SK-N-SH (cell line): ENCODE results near the gene JPH3. TPM values are rescaled to one million over a fixed set of nuclear protein-coding genes. Genes with fewer than 3 reads are reported as not detected.
A peak's percentile ranks its signal among the peaks of the same experiment; 100 is the strongest.

Experiments
- CTCF ChIA-PET: fragments of 300-600, 350-600 bp; formaldehyde crosslinking; extraction: SDS; loops from one replicate; lab custom pipeline; 2021; lab: Yijun Ruan, JAX
- POLR2A ChIA-PET: fragments of 350-600 bp; sonication (Branson Sonifier 250); formaldehyde crosslinking; extraction: SDS; loops from one replicate; lab custom pipeline; 2020; ENCODE audit warnings: antibody characterized with exemption, inconsistent platforms; lab: Yijun Ruan, JAX
- DNase-seq: peaks from one replicate; pipeline ENCODE4 v3.0.0; 2012
- H2AFZ ChIP-seq: fragments of 200-600 bp; sonication (generic); 2 replicates; pipeline ENCODE4 v1.8.1; 2016; ENCODE audit warnings: antibody characterized with exemption, mild to moderate bottlenecking, low read depth
- H3F3A ChIP-seq: fragments of 200-600 bp; sonication (generic); replicated peaks from 2 replicates; pipeline ENCODE3; 2016; ENCODE audit warnings: antibody characterized with exemption, mild to moderate bottlenecking; ENCODE audit not compliant: insufficient read depth
- H3K27ac ChIP-seq, 2 experiments: fragments of 200-500 bp in 1 of 2; fragments of 200-600 bp in 1 of 2; sonication (Bioruptor generic) in 1 of 2; sonication (generic), shearing (Covaris generic) in 1 of 2; 2 replicates each; pipeline versions ENCODE4 v1.5.1 to v1.6.1; 2014 to 2016; ENCODE audit warnings: low read depth in 2 of 2, inconsistent platforms in 1 of 2, low read length in 1 of 2, mild to moderate bottlenecking in 1 of 2, mixed read lengths in 1 of 2
- H3K27me3 ChIP-seq: fragments of 200-600 bp; sonication (generic), shearing (Covaris generic); 2 replicates; pipeline ENCODE4 v1.6.1; 2016; ENCODE audit warnings: mixed run types; ENCODE audit not compliant: insufficient read depth
- H3K36me3 ChIP-seq, 2 experiments: fragments of 200-500 bp in 1 of 2; fragments of 200-600 bp in 1 of 2; sonication (Bioruptor generic) in 1 of 2; sonication (generic) in 1 of 2; replicated peaks in 1 of 2; 2 replicates each; pipeline versions ENCODE3 to v1.5.1; 2014 to 2016; ENCODE audit warnings: low read length in 1 of 2, mild to moderate bottlenecking in 1 of 2; ENCODE audit not compliant: insufficient read depth in 2 of 2, control insufficient read depth in 1 of 2
- H3K4me1 ChIP-seq, 2 experiments: fragments of 200-500 bp in 1 of 2; fragments of 200-600 bp in 1 of 2; sonication (Bioruptor generic) in 1 of 2; sonication (generic), shearing (Covaris generic) in 1 of 2; 2 replicates each; pipeline versions ENCODE4 v1.5.1 to v1.6.1; 2014 to 2016; ENCODE audit warnings: low read depth in 1 of 2, low read length in 1 of 2, mixed run types in 1 of 2; ENCODE audit not compliant: insufficient read depth in 2 of 2, control insufficient read depth in 1 of 2
- H3K4me2 ChIP-seq: fragments of 200-600 bp; sonication (generic), shearing (Covaris generic); 2 replicates; pipeline ENCODE4 v1.6.1; 2017; ENCODE audit warnings: mixed run types
- H3K4me3 ChIP-seq, 2 experiments: fragments of 200-500 bp in 1 of 2; fragments of 200-600 bp in 1 of 2; sonication (Bioruptor generic) in 1 of 2; sonication (generic), shearing (Covaris generic) in 1 of 2; 2 replicates each; pipeline versions ENCODE4 v1.5.1 to v1.8.1; 2014 to 2016; ENCODE audit warnings: low read depth in 2 of 2, inconsistent platforms in 1 of 2, low read length in 1 of 2, mild to moderate bottlenecking in 1 of 2, mixed read lengths in 1 of 2, moderate library complexity in 1 of 2
- H3K79me2 ChIP-seq: fragments of 200-600 bp; sonication (generic); 2 replicates; pipeline ENCODE4 v1.8.1; 2017; ENCODE audit warnings: mild to moderate bottlenecking; ENCODE audit not compliant: insufficient read depth
- H3K9ac ChIP-seq: fragments of 200-600 bp; sonication (generic); 2 replicates; pipeline ENCODE4 v1.6.1; 2017; ENCODE audit warnings: mixed run types
- H3K9me2 ChIP-seq: fragments of 200-600 bp; sonication (generic); 2 replicates; pipeline ENCODE4 v1.6.1; 2017; ENCODE audit warnings: mixed run types
- H3K9me3 ChIP-seq: fragments of 200-600 bp; sonication (generic); 2 replicates; pipeline ENCODE4 v1.6.1; 2017; ENCODE audit warnings: mixed run types, mild to moderate bottlenecking, moderate library complexity
- H4K20me1 ChIP-seq: fragments of 200-600 bp; sonication (generic); 2 replicates; pipeline ENCODE4 v1.6.1; 2017; ENCODE audit warnings: mild to moderate bottlenecking, mixed run types; ENCODE audit not compliant: insufficient read depth
- CTCF ChIP-seq: fragments of 200-600 bp; sonication (generic); IDR thresholded peaks from 2 replicates; pipeline ENCODE4 v1.6.1; 2017; ENCODE audit warnings: antibody characterized with exemption, mild to moderate bottlenecking, moderate library complexity
- EP300 ChIP-seq, 2 experiments: IDR thresholded peaks; 2 replicates each; pipeline versions ENCODE4 v1.4.0 to v1.6.1; 2012; ENCODE audit warnings: borderline replicate concordance in 1 of 2, low read depth in 1 of 2, low read length in 1 of 2
- EZH2phosphoT487 ChIP-seq: fragments of 200-600 bp; sonication (generic); IDR thresholded peaks from 2 replicates; pipeline ENCODE4 v1.6.1; 2017; ENCODE audit warnings: low read depth, mixed run types, mild to moderate bottlenecking, antibody characterized with exemption, moderate library complexity, borderline replicate concordance
- FOSL2 ChIP-seq: IDR thresholded peaks from 2 replicates; pipeline ENCODE4 v1.4.0; 2012; ENCODE audit warnings: low read depth, mild to moderate bottlenecking, moderate library complexity, borderline replicate concordance
- FOXJ3 ChIP-seq: sonication (generic); formaldehyde crosslinking; IDR thresholded peaks from 2 replicates; pipeline ENCODE4 v1.5.1; 2020; ENCODE audit warnings: mild to moderate bottlenecking, missing genetic modification reagents
- FOXM1 ChIP-seq: IDR thresholded peaks from 2 replicates; pipeline ENCODE4 v1.4.0; 2012; ENCODE audit warnings: low read depth, mild to moderate bottlenecking
- GATA2 ChIP-seq: sonication (generic); formaldehyde crosslinking; IDR thresholded peaks from 2 replicates; pipeline ENCODE4 v1.5.0; 2020; ENCODE audit warnings: mild to moderate bottlenecking, missing genetic modification reagents
- IRF3 ChIP-seq: fragments of 150-350 bp; IDR thresholded peaks from 2 replicates; pipeline ENCODE4 v1.6.1; 2016; ENCODE audit warnings: mild to moderate bottlenecking, low read depth, low read length
- JUND ChIP-seq: IDR thresholded peaks from 2 replicates; pipeline ENCODE4 v1.4.0; 2012
- MXI1 ChIP-seq: IDR thresholded peaks from 2 replicates; pipeline ENCODE4 v1.6.1; 2012; ENCODE audit warnings: mild to moderate bottlenecking, low read depth, low read length, improper control_type of control experiment
- PBX3 ChIP-seq: IDR thresholded peaks from 2 replicates; pipeline ENCODE4; 2012
- RAD21 ChIP-seq: IDR thresholded peaks from 2 replicates; pipeline ENCODE4 v1.6.1; 2012; ENCODE audit warnings: mild to moderate bottlenecking, low read length
- RCOR1 ChIP-seq: fragments of 150-350 bp; IDR thresholded peaks from 2 replicates; pipeline ENCODE4 v1.6.1; 2017; ENCODE audit warnings: antibody characterized with exemption, low read length
- REST ChIP-seq: IDR thresholded peaks from 2 replicates; pipeline ENCODE4 v1.6.1; 2012; ENCODE audit warnings: mild to moderate bottlenecking, low read depth, low read length, moderate library complexity
- RXRA ChIP-seq: IDR thresholded peaks from 2 replicates; pipeline ENCODE4 v1.4.0; 2012; ENCODE audit warnings: low read depth, mild to moderate bottlenecking, borderline replicate concordance
- SIN3A ChIP-seq: IDR thresholded peaks from 2 replicates; pipeline ENCODE4 v1.6.1; 2012; ENCODE audit warnings: low read depth, mild to moderate bottlenecking, low read length, moderate library complexity, borderline replicate concordance
- SMC3 ChIP-seq: IDR thresholded peaks from 2 replicates; pipeline ENCODE4 v1.6.1; 2012; ENCODE audit warnings: low read depth, low read length, improper control_type of control experiment
- TCF12 ChIP-seq: IDR thresholded peaks from 2 replicates; pipeline ENCODE4 v1.4.0; 2012
- USF2 ChIP-seq: fragments of 150-350 bp; IDR thresholded peaks from 2 replicates; pipeline ENCODE4 v1.6.1; 2017; ENCODE audit warnings: antibody characterized with exemption, low read length, low read depth, borderline replicate concordance
- WGBS: methylation state at CpG from one replicate; pipeline ENCODE4 v1.1.6; 2017; ENCODE audit warnings: low lambda C conversion rate; 5-methylcytosine and 5-hydroxymethylcytosine counted together
- polyA plus RNA-seq, 3 experiments: library from polyadenylated mRNA; depleted of rRNA; stranded (reverse); fragments of >200 nt; gene quantifications; 2 replicates each; pipeline ENCODE4 v1.2.3, GENCODE V29; 2012
- TF ChIP-seq, protein P1 (sequence below): IDR thresholded peaks from 2 replicates; pipeline ENCODE4 v1.4.0; 2012; ENCODE audit warnings: low read depth, borderline replicate concordance
- TF ChIP-seq, protein P2 (sequence below): IDR thresholded peaks from 2 replicates; pipeline ENCODE4 v1.4.0; 2012; ENCODE audit warnings: low read depth, borderline replicate concordance

Gene JPH3
- polyA plus RNA-seq, 1 of the 3 experiments (the other 2 are of a cell fraction) = 0.25 TPM

DNA sequence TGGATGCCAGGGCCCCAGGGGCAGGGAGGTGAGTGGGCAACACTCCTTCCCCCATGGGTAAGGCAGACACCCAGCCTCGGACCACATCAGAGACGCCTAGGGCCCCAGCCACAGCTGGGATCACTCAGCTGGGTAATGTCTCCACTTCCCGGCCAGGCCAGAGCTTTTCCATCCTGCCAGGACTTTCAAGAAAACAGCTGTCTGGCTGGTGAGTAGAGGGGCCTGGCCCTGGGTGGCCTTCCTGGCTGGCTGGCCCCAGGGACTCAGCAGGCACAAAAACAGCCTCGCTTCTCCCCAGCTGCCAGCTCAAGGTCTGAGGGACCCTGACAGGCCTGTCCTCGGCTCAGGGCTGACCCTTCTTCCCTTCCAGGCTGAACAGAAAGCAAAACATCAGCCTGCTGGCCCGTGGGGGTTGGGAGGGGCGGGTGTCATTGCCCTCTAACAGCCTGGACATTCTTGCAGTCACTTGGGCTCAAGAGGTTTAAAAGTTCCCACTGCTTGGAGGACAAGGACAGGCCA is 45.3 kb upstream of the JPH3 start:
- DNase-seq = peak; percentile 90
- no peak overlapping the region for H3K4me3 ChIP-seq
- peak overlapping the region in 1 of 2 experiments; percentile 90; a peak in 2 of 4 replicates for H3K27ac ChIP-seq
- TF ChIP-seq CTCF (no peak), FOXM1 (no peak), IRF3 (no peak), EZH2phosphoT487 (no peak), TCF12 (no peak), FOSL2 (no peak), GATA2 (CRISPR knock-in tag) (no peak), RCOR1 (peak; percentile 55), EP300 (IDR thresholded peaks at IDR 0.05; ENCODE audit: borderline replicate concordance in 1 of 2, low read depth in 1 of 2, low read length in 1 of 2) (no peak), RAD21 (0 out of 2 replicates have a peak, but pooled peaks have one; percentile 12), RXRA (no peak), REST (no peak), SIN3A (no peak), FOXJ3 (CRISPR knock-in tag) (no peak), PBX3 (no peak), JUND (no peak), SMC3 (no peak), USF2 (no peak), MXI1 (peak; percentile 40; the same call in 1 of the 2 replicates)
- TF ChIP-seq, protein P1, sequence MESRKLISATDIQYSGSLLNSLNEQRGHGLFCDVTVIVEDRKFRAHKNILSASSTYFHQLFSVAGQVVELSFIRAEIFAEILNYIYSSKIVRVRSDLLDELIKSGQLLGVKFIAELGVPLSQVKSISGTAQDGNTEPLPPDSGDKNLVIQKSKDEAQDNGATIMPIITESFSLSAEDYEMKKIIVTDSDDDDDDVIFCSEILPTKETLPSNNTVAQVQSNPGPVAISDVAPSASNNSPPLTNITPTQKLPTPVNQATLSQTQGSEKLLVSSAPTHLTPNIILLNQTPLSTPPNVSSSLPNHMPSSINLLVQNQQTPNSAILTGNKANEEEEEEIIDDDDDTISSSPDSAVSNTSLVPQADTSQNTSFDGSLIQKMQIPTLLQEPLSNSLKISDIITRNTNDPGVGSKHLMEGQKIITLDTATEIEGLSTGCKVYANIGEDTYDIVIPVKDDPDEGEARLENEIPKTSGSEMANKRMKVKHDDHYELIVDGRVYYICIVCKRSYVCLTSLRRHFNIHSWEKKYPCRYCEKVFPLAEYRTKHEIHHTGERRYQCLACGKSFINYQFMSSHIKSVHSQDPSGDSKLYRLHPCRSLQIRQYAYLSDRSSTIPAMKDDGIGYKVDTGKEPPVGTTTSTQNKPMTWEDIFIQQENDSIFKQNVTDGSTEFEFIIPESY = no peak
- TF ChIP-seq, protein P2, sequence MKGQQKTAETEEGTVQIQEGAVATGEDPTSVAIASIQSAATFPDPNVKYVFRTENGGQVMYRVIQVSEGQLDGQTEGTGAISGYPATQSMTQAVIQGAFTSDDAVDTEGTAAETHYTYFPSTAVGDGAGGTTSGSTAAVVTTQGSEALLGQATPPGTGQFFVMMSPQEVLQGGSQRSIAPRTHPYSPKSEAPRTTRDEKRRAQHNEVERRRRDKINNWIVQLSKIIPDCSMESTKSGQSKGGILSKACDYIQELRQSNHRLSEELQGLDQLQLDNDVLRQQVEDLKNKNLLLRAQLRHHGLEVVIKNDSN = no peak

More for the DNA sequence above, 45.3 kb upstream of the JPH3 start:
- CTCF ChIA-PET = interaction anchor here (0.9 to 3.4 kb wide), 6 partner anchors 9 to 140 kb away, joined by 3 to 20 read pairs (median 4); no protein-coding TSS in a partner anchor
- no peak overlapping the region for H3K9ac ChIP-seq
- POLR2A ChIA-PET = interaction anchor here (1.4 kb wide), 1 partner anchor 14 kb away, joined by 4 read pairs; no protein-coding TSS in a partner anchor
- no peaks in the 10 kb centered on the region for H3K27me3 ChIP-seq
- no peaks in the 10 kb centered on the region for H3K9me2 ChIP-seq
- 18% methylated on average over 3 of the region's 7 CpGs for WGBS
- no peaks in the 10 kb centered on the region for H3F3A ChIP-seq
- H3K9me3 ChIP-seq = no peaks in the 10 kb centered on the region
- no peaks in the 10 kb centered on the region for H3K36me3 ChIP-seq
- no peak overlapping the region for H2AFZ ChIP-seq
- no peak overlapping the region for H3K4me2 ChIP-seq
- H3K4me1 ChIP-seq = peaks cover 0 to 17% of the 10 kb centered on the region in 2 experiments; a peak in 1 of 4 replicates
- no peaks in the 10 kb centered on the region for H4K20me1 ChIP-seq
- H3K79me2 ChIP-seq = no peaks in the 10 kb centered on the region
